ENCODE results near the gene LCA5.
"Not testable (repeated sequence)": the region's sequence is repeated elsewhere in the genome, so short reads cannot be mapped to it uniquely, and the experiment has no call there.

Gene LCA5

DNA sequence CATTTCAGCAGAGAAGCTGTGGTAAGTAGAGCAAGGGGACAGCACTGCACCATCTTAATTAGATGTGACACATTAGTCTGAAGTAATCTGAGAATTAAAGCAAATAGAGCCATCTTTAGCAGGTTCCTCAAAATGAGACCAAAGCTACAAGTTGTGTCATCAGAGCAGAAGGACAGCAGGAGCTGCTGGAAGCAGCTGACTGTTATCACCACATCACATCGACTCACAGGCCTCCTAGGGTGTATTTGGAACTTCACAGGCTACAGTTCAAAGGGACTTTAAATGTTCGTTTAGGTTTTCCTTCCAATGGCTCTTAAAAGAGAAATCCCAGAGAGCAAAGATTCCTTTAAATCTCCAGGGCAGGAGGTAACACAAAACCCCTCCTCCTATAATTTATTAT, 69.5 kb downstream of the LCA5 start:
- DNase-seq (ENCODE audit: low read depth in 2 of 2) = no peak

DNA sequence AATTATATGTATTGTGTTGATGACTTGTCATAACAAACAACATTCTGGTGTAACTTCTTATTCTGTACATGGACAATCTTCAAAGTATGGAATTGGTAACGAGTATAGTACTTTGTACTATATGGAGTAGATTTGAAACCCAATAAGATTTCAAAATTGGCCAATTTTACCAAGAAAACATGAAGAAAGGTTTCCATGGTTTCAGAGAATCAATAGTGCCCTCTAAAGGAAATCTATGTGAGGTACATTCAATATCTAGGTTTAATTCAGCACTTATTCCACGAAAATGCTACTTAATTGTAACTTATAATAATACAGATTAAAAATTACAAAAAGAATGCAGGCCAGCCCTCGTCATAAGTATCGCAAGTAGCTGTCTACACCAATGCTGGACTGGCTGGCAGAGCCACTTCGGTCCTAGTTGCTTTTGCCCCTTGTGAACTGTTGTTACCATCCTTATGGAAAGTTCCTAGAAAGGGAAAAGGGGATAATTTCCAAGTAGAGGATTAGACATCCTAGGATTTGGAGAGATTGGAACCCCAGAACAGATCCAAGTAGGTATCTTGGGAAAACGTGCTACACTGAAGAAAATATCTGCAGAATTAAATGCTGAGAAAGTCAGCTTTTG, 70.9 kb downstream of the LCA5 start:
- no peak for DNase-seq (ENCODE audit: low read depth in 2 of 2)

DNA sequence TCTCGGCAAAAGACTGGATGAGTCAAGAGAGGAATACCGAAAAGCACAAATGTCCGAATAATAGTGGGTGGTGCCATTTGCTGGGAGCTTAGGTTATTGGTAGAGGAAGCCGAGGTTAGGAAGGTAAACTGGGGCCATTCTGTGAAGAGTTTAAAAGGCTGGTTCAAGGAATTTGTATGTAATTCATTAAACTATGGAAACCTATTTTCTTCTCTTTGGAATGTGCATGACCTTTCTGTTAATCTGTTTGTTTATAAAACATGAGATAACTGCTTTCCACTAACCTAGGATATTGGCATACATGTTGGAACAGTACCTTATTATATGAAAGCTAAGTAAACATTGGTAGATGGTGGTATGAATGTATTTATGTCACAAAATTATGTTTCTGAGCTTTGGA, 71.8 kb downstream of the LCA5 start:
- no peak for DNase-seq (ENCODE audit: low read depth in 2 of 2)

DNA sequence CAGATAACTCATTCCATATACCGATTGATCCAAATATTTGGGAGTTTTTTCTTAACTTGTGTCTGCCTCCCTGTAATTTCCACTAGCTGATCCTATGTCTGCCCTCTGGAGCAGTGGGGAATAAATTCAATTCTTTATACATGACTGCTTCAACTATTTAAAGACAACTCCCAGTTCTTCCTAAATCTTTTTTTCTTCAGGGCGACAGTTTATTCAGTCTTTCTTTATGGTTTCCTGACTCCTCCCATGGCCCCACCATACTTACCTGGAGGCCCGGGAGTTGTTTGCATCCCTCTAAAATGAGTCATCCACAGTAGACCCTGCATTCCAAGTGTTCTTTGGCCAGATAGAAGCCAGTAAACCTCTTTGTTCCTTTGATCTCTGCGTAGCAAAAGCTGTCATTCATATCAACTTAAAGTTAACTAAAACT, 73.6 kb downstream of the LCA5 start:
- DNase-seq (ENCODE audit: low read depth in 2 of 2) = no peak

DNA sequence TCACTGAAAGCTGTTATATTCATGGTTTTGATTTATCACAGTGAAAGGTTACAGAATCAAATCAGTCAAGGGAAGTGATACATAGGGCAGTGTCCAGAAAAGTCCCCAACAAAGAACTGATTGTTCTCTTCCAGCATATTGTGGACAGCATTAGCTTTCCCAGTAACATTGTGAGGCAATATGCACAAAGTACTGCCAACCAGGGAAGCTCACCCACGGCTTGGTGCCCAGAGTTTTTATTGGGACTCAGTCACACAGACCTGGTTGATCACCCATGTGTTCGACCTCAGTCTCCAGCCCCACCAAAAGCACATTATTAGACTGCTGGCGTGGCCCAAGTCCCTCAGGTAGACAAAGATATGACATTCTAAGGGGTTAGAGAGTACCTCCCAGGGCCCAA, 76.0 kb downstream of the LCA5 start:
- no peak for DNase-seq (ENCODE audit: low read depth in 2 of 2)

DNA sequence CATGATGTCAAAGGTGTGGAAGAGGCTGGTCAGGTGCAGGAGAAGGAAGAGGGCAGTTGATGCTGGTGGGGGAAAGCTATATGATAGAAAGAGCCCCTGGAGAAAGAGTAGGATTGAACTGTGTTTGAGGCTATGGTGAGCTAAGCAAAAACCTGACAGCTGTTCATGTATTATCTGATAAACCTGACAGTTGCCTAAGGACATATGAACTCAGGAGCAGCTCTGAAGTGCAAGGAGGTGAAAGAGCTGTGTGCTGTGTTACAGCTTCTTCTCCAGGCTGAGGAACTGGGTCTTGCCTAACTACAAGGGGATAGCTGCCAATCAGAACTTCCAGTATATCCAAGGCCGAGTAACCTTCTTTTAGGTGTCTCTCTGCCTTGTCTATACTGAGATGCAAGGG, 81.8 kb downstream of the LCA5 start:
- DNase-seq (ENCODE audit: low read depth in 2 of 2) = no peak

DNA sequence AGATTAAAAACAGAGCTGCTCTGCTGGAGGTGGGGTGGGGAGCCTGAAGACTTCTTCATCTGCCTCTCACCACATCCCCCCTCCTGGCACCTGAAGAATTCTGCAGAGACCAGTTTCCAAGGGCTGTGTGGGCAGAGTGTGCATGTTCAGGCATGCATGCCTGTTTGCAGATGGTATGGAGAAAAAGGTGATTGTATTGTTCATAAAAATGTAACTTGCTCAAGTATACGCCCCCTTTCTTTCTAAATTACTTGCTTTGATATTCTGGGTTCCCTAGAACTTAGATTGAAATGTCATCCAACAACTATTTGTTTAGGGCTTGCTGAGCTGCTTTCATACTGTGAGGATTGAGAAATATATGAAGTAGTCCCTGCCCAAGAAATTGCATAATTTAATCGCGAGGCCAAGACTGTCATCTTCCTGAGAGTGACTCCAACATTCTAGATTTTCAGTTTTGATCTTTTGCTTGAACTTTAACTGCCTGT, 83.6 kb downstream of the LCA5 start:
- no peak for DNase-seq (ENCODE audit: low read depth in 2 of 2)

DNA sequence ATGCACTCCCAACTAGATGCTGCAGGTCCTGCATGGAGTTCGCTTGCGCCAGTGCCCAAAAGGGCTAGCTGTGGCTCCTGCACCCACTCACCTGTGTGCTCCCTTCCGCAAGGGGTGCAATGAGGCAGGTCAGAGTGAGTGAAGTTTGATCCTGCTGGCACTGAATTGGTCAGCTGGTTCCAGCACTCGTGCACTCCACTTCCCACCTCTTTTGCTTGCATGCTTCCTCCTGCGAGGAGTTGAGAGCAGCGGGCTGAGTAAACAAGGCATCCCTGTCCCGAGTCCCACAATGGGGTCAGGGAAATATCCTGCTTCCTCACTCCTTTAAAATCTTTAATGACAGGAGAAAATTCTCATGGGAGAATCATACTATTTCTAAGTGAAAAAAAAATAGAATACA, 86.2 kb downstream of the LCA5 start:
- DNase-seq (ENCODE audit: low read depth in 2 of 2) = no peak

DNA sequence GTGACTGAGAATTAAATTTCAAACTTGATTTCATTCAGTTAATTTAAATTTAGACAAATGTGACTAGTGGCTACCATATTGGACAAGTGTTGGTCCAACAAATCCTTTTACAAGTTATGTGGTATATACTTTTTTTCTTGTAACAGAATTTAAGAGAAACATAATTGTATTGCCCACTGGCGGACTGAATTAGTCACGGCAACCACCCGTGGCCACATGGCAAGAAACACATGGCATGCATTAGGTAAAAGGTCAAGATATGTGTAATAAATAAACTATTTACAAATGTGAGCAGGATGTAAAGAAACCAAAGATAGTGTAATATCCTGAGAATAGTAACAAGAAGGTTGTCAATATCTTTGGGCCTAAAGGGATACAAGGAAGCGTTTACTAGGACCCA, 91.2 kb downstream of the LCA5 start:
- no peak for DNase-seq (ENCODE audit: low read depth in 2 of 2)

DNA sequence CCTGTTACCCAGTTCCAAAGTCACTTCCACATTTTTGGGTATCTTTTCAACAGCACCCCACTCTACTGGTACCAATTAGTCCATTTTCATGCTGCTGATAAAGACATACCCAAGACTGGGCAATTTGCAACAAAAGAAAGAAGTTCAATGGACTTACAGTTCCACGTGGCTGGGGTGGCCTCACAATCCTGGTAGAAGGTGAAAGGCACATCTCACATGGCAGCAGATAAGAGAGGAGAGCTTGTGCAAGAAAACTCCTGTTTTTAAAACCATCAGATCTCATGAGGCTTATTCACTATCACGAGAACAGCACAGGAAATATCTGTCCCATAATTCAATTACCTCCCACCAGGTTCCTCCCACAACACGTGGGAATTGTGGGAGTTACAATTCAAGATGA, 93.4 kb downstream of the LCA5 start:
- DNase-seq (ENCODE audit: low read depth in 2 of 2) = not testable (repeated sequence)

DNA sequence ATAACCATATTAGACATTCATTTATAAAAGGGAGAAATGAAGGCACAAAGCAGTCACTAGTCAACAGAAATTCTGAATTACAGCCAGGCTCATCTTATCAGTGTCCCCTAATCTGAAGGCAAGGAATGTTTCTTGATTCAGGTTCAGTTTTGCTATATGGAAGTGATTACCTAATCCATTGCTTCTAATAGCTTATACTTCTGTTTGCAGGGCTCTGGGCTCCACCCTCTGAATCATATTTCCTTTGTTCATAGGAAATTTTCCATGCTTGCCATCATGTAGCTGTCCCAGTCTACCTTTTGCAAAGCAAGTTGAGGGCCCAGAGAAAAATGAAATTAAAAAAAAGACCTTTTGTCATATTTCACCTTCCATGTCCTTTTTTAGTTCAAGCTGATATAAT, 96.0 kb downstream of the LCA5 start:
- no peak for DNase-seq (ENCODE audit: low read depth in 2 of 2)

DNA sequence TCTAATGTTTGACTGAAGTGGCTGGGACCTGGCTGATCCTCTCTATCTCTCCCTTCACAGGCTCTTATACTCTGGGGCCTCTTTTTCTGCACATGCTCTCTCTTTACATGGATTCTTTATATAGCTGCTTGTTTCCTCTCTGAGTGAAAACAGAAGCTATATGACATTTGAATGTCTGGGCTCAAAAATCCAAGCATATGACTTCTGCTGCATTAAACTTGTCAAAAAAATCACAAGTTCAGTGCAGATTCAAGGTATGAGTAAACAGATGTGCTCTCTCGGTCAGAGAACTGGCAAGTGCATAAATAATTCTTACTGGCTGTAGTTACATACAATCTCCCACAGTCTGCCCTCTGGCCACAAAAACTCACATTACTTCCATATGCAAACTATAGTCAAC, 96.6 kb downstream of the LCA5 start:
- DNase-seq (ENCODE audit: low read depth in 2 of 2) = no peak

DNA sequence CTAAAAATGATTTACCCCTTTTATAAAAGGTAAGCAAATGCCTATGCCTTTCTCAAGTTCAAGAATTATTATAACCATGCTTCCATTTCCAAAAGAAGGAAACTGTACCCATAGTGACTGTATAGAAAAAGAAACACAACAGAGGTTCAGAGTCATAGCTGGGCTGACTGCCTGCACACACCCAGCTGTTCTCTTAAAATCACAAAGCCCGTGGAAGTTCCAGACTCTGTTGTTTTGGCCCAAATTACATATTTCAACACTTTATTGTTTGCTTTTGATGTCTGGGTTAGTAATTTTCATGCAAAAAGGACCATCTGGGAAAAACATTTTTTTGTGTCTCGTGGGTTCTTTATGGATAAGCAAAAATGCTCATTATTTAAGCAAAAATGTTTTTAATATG, 99.2 kb downstream of the LCA5 start:
- DNase-seq (ENCODE audit: low read depth in 2 of 2) = no peak

DNA sequence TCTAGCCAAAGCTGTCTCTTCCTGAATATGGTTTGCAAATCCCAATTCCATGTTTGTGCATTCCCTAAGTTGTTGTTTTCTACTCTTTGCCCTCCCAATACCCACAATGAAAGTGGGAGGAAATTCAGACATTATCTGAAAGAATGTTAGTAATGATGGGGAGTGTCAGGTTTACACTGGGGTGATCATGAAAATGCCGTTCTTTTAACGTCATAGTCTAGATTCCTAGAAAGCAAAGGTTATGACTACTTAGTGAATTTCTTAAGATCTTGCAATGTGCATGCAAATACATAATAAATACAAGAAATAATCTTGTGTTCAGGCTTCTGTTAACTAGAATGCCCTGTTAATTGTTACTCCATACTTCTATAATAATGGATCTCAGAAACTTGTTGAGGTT, 101.0 kb downstream of the LCA5 start:
- DNase-seq (ENCODE audit: low read depth in 2 of 2) = no peak

DNA sequence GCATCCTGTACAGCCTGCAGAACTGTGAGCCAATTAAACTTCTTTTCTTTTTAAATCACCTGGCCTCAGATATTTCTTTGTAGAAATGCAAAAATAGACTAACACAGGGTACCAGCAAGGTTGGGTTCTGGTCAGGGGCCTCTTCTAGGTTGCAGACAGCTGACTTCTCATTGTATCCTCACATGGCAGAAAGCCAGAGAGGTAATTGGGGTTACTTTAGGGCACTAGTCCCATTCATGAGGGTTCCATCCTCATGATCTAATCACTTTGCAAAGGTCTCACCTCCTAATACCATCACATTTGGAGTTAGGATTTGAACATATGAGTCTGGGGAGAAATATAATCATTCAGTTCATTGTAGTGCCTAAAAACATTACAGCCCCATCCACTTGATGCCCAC, 101.5 kb downstream of the LCA5 start:
- no peak for DNase-seq (ENCODE audit: low read depth in 2 of 2)

All from stimulated activated CD8-positive, alpha-beta memory T cell treated with anti-CD3 and anti-CD28 coated beads, Interleukin-15, amount 100 ng/mL, for 48 hours (primary cell).